Measurements from ENCODE around the gene PCDH11X.
"Not testable (repeated sequence)": the region's sequence is repeated elsewhere in the genome, so short reads cannot be mapped to it uniquely, and the experiment has no call there.

The PCDH11X gene, protein sequence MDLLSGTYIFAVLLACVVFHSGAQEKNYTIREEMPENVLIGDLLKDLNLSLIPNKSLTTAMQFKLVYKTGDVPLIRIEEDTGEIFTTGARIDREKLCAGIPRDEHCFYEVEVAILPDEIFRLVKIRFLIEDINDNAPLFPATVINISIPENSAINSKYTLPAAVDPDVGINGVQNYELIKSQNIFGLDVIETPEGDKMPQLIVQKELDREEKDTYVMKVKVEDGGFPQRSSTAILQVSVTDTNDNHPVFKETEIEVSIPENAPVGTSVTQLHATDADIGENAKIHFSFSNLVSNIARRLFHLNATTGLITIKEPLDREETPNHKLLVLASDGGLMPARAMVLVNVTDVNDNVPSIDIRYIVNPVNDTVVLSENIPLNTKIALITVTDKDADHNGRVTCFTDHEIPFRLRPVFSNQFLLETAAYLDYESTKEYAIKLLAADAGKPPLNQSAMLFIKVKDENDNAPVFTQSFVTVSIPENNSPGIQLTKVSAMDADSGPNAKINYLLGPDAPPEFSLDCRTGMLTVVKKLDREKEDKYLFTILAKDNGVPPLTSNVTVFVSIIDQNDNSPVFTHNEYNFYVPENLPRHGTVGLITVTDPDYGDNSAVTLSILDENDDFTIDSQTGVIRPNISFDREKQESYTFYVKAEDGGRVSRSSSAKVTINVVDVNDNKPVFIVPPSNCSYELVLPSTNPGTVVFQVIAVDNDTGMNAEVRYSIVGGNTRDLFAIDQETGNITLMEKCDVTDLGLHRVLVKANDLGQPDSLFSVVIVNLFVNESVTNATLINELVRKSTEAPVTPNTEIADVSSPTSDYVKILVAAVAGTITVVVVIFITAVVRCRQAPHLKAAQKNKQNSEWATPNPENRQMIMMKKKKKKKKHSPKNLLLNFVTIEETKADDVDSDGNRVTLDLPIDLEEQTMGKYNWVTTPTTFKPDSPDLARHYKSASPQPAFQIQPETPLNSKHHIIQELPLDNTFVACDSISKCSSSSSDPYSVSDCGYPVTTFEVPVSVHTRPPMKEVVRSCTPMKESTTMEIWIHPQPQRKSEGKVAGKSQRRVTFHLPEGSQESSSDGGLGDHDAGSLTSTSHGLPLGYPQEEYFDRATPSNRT (N-terminal part only)

DNA sequence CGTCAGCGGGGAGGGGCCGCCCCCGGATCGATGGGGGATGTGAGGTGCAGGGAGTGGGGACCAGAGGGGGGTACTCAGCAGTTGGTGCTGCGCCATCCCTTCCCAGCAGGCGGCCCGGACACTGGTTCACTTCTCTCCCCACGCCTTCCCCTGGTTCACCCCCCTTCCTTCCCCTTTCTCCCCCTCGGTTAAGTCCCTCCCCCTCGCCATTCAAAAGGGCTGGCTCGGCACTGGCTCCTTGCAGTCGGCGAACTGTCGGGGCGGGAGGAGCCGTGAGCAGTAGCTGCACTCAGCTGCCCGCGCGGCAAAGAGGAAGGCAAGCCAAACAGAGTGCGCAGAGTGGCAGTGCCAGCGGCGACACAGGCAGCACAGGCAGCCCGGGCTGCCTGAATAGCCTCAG, at the start of gene PCDH11X:
Gene PCDH11X, plus strand, starts transcription at position 241 of the 400 bp plus-strand sequence. CDS start 56,130 bp downstream, outside the sequence.
- not testable (repeated sequence) for DNase-seq (ENCODE audit: low spot score)

DNA sequence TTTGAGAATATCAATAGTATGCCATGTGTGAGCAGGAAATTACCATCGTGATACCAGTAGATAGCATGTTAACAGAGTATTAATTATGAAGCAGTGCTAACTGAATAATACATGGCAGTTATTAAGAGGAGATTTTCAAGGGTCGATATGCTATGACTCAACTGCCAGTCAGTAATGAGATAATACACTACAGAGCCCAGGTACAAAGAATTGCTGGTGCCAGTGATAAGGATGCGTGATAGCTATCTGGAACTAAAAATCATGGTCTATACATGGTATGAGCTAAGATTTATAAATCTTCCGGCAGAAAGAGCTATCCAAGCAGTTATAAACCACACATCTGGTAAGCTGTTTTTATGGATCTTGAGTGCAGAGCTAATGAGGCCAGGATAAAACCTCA, 31.7 kb upstream of the PCDH11X start:
- not testable (repeated sequence) for DNase-seq (ENCODE audit: low spot score)

DNA sequence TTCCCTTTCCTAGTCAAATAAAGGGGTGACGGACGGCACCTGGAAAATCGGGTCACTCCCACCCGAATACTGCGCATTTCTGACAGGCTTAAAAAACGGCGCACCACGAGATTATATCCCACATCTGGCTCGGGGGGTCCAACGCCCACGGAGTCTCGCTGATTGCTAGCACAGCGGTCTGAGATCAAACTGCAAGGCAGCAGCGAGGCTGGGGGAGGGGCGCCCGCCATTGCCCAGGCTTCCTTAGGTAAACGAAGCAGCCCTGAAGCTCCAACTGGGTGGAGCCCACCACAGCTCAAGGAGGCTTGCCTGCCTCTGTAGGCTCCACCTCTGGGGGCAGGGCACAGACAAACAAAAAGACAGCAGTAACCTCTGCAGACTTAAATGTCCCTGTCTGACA, 26.2 kb upstream of the PCDH11X start:
- DNase-seq (ENCODE audit: low spot score), result not testable (repeated sequence)

DNA sequence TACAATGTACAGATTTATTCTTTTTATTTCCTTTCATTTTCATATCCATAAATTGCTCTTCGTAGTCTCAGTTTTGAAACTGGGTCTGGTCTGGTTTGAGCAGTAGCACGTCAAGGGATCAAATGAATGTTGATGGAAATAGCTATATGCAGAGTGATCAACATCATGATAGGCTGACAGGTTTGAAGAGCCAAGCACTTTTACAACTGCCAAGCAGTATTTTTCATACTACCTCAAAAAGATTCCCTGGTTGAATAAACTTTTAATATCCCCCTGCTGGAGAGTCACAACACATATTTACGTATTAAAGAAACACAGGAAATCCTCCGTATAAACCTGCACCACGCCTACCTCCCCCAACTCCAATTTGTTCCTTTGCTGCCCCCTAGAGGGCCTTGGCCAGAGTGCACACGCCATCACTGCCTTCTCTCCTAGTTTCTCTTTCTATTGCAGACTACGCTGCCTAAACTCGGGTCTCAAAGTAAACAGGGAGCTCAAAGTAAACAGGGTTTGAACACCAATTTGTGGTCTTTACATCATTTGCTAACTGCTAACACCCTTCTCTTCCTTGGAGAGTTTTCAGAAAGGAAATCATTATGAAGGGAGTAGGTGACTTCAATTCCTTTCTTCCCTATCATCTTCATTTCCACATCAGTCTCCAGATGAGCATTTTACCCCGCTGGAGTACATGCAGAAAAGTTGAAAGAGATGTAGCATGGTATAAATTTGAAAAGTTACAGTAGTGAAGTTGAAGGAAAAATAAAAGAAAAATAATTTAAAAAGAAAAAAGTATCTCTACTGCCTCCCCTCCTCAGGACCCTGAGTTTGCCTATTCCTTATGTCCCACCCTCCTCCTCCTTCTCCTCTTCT, 8.3 kb upstream of the PCDH11X start:
- not testable (repeated sequence) for DNase-seq (ENCODE audit: low spot score)

DNA sequence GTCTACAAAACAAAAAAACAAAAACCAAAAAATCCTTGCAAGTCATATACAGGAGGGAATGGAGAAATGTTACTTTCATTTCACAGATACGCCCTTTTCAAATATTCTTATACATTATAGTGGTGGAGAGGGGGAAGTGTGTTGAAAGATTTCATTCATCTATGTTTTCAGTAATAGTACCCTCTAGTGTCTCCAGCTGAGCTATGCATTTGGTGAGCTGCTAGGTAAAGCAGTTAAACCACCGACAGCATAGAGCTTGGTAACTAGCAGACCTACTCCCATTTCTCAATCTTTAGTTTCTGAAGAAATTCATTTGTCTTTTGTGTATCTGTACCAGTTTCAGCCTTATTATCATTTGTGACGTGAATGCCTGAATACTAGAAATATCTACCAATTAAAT, 5.2 kb upstream of the PCDH11X start:
- not testable (repeated sequence) for DNase-seq (ENCODE audit: low spot score)

DNA sequence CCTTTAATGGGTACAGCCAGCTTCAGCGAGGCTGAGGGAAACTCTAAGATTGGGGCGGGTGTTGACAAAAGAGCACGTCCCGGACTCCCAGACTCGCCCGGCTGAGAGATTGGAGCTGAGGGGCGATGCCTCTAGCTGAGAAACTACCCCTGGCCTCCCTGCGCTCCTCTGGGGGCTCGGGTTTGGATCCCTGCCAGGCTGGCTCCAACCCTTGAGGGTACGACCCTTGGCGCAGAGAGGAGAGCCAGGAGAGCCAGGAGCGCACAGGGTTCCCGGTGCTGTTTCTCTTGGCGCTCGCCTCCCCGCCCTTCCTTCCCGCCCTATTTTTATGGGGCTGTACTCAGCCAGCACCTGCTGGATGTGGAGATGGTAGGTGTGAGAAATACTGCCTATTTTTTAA, 833 bp downstream of the PCDH11X start:
- not testable (repeated sequence) for DNase-seq (ENCODE audit: low spot score)

DNA sequence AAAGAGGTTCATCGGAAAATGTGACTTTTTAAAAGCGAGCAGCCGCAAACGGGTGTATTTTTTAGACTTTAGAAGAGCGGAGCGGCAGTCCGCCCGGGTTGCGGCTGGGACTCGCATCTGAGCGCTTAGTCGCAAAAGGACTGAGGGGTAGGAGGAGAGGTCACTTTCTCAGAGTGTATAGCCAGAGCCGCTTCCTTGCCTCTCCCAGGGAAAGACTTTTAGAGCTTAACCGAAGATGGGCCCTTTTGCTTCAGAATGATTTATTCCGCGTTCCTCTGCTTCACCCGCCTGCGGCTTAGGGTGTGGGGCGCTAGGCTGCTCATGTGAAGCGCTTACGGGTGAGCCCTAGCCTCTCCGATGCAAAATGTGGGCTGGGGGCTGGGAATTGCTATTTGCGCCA, 1.5 kb downstream of the PCDH11X start:
- DNase-seq (ENCODE audit: low spot score), result not testable (repeated sequence)

DNA sequence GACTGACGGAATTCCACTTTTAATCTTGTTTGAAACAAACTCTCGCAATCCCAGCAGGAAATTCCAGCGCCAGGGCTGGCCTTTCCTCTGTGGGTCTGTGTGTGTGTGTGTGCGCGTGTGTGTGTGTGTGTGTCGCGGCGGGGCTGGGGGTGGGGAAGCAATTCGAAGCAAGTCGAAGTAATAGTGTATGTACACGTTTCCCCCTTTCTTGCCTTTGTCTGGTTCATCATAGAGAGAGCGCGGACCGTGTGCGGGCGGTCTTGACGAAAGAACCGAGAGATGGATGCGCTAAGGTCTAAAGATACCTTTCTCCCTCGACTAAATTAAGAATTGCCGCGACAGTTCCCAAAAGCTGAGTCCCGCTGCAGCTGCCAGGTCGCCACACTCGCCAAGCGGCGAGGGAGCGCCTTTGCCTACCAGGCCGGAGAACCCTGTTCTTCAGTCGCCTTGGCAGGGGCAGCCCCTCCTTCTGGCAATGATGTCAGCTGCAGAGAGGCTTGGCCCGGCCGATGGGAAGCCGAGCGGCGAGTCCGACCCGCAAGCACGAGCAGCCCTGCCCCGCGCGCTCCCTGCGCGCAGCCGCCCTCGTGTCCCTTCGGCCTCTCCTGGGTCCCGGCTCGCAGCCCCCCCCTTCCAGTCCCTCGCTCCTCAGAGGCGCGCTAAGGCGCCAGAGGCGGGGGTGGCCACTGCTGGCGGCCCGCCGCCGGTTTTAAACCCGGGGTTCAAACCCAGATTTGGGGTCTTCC, 2.6 kb downstream of the PCDH11X start:
- not testable (repeated sequence) for DNase-seq (ENCODE audit: low spot score)

DNA sequence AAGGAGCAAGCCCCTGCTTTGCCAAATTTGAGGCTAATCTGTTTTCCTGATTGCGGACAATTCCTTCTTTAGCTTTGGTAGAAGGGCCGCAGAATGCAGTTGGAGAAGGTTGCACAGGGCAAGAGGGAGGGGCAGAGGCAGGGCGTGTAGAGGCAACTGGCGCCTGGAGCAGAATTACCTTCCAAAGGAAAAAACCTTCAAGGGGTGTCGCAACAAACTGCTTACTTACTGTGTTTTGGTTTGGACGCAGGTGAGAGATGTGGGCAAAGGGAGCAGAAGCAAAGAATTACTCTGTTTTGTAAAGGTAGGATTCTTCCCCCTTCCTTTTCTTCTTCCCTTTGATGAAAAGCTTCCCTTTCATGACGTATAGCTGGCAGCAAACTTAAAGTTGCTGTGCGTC, 3.6 kb downstream of the PCDH11X start:
- not testable (repeated sequence) for DNase-seq (ENCODE audit: low spot score)

DNA sequence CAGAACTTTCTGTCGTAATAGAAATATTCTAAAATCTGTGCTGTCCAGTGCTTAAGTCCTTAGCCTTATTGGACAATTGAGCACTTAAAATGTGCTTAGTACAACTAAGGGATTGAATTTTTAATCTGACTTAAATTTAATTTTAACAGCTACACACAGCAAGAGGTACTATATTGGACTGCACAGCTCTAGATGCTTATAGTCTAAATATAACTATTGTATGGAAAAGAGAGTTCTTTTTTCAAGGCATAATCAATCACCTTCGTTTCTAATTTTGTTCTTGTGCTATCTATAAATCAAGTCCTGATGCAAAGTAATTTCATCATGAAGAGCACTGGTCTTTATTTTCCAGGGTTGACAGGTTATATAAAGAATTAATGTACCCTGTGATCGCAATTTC, 38.4 kb downstream of the PCDH11X start:
- not testable (repeated sequence) for DNase-seq (ENCODE audit: low spot score)

DNA sequence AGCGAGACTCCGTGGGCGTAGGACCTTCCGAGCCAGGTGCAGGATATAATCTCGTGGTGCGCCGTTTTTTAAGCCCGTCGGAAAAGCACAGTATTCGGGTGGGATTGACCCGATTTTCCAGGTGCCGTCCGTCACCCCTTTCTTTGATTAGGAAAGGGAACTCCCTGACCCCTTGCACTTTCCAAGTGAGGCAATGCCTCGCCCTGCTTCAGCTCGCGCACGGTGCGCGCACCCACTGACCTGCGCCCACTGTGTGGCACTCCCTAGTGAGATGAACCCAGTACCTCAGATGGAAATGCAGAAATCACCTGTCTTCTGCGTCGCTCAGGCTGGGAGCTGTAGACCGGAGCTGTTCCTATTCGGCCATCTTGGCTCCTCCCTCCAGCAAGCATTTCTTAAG, 46.1 kb downstream of the PCDH11X start:
- not testable (repeated sequence) for DNase-seq (ENCODE audit: low spot score)
